GM18498 (cell line): Measurements from ENCODE around the gene DRICH1.
"Not testable (repeated sequence)": the region's sequence is repeated elsewhere in the genome, so short reads cannot be mapped to it uniquely, and the experiment has no call there.

Source experiments
- ATAC-seq: cut with Tn5 transposase; IDR thresholded peaks from one replicate; pipeline ENCODE4 v1.9.1; 2021; ENCODE audit warnings: mild to moderate bottlenecking, moderate library complexity; ENCODE audit not compliant: unreplicated experiment

Gene DRICH1

DNA sequence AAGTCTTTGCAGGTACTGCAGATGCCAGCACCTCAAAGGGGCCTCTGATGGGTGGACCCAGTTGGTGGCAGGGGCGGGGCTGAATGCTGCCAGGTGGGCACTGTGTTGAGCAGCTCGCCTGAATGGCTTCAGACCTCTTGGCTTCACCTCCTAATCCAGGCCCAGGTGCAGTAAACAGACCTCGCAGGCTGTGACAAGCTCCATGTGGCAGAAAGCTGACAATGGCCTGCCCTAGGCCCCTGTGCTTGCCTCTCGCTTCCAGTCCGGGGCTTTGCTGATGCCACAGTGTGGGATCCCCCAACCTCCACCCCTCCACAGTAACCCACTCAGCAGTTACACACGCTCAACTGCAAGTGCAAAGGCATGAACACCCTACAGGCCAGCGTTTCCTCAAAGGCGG lies 61.4 kb downstream of the DRICH1 start:
- no peak for ATAC-seq

DNA sequence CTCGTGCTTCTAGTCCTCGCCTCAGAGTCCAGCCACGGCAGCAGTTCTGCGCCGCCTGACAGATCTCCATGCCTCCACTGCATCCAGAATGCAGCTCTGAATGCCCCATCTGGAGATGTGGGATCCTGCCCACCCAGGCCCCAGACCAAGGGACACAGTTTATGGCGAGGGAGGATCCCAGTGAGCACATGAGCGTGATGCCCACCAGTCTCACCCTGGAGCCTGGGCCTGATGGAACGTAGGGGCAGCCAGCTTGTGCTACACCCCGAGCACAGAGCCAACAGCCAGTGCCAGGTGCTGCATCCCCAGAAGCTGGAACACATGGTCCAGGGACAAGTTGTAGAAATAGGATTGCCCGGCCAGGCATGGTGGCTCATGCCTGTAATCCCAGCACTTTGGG lies 62.4 kb downstream of the DRICH1 start:
- ATAC-seq: no peak

DNA sequence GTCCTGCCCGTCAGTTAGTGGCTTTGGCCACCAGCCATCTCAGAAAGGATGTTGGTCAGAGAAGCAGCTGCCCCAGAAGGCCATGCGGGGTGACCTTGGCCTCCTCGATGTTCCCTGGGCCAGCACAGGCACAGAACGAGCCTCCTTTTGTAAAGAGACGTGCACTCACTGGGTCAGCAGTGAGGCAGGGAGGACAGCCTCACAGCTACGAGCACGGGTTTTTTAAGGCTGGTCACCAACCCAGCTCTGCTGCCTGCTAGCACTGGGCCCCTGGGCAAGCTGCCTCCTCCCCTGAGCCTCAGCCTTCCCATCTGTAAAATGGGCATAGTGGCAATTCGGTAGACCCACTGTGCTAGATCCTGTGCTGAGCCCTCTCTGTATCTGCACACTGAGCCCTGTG lies 62.8 kb downstream of the DRICH1 start:
- no peak for ATAC-seq

DNA sequence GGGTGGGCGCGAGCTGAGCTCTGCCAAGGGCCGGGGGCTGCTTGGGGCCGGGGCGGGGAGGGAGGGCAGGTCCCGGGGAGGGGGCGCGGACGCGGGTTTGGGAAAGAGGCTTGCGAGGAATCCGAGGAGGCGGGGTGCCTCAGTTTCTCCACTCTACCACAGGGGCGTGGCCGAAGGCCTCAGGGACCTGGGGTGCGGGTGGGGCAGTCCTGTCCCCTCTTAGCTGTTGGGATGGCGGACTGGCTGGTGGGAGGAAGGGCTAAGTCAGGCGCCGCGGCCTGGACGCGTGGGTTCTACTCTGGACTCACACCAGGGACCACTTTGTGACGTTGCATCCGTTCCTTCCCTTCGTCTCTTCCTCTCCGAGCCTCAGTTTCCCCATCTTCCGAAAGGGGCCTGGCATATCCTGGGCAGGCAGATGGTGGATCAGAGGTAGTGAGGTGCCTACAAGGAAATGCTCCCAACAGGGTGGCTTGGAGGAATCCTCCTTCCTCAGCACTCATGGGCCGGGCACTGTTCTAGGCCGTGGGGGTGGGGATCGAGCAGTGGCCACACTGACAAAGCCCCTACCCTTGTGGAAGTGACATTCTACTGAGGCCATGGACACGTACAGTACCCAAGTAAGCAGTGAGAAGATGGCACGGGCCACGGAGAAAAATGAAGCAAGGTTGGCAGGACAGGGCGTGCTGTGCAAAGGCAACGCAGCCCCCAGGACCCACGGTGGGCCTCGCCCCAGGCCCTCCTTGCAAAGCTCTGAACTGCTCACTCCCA lies 65.2 kb downstream of the DRICH1 start:
- no peak for ATAC-seq

DNA sequence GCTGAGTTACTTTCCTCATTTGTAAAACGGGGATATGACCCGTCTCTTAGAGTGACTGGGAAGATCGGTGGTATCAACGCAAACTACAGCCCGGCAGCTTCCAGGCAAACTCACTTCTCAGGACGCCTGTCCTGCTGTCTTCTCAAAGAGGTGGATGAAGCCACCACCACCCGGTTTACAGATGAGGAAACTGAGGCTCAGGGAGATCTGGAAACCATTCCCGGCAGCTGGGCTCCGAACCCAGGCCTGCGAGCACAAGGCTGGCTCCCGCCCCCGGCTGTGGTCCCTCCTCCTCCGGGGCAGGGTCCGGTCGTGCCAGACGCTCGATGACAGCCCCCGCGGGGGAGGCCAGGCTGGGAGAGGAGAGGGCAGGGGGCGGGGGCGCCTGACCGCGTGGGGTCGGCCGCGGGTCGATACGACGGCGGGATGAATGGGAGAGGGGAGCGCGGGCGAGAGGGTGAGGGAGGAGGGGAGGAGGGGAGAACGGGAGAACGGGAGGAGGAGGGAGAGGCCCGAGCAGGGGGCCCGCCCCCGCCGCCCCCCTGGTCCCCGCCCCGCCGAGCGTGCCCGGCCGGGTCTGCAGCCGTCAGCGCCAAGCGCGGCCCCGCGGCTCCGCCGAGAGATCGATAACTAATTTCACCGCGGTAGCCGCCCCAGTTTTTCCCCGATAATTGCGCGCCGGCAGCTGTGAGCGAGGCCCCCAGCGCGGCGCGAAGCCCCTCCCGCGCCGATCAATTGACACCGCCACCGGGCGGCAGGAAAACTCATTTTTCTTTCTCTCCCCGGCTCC lies 66.0 kb downstream of the DRICH1 start:
- ATAC-seq: no peak

DNA sequence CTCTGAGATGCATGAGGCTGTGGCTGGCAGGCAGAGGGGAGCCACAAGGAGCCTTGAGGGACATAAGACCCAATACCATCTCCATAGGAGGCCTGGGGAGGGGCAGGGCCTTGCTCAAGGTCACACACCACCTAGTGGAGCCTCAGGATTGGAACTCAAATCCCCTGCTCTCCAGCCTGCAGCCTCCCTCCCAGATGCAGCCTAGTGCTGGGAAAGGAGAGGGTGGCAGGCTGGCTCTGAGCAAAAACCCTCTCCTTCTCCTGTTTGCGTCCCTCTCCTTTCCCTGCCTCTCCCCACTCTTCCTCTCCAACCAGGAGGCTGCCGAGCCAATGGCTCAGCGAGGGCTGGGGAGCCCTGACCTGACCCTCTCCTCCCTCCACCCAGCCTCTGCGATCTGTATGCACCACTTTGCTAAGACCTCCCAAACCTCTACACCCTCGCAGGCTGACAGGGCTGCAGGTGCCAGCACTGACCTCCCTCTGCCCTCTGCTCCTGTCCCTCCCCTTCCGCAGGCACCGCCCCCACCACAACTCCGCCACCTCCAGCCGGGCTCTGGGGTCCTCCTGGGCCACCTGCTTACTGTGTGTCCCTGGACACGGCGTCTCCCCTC lies 66.7 kb downstream of the DRICH1 start:
- ATAC-seq: no peak

DNA sequence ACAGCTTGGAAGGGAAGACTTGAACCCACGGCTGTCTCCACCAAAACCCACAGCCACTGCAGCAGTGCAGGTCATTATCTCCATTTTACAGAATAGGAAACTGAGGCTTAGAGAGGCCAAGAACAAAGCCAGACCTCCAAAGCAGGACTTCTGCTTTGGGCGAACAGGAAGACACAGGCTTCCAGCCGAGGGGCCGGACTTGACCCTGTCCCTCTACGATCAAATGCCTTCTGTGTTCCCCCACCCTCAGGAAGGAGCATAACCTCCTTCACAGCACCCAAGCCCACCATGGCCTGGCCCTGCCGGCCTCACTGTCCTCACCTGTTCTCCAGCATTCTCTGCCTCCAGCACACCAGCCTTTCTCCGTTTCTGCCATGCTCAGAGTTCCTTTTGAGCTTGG lies 67.8 kb downstream of the DRICH1 start:
- no peak for ATAC-seq

DNA sequence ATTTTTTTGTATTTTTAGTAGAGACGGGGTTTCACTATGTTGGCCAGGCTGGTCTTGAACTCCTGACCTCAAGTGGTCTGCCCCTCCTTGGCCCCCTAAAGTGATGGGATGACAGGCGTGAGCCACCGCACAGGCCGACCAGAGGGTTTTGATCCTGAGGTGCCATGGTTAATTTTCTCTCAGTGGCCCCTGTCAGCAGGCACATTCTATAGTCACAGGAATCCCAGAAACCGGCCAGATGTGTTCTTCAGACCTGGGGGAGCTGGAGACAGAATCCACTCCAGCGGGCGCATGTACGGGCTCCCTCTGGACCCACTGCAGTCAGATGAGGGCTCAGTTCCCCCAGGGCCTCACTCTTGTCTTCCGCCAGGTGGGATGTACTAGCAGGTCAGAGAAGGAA lies 69.0 kb downstream of the DRICH1 start:
- ATAC-seq: no peak

DNA sequence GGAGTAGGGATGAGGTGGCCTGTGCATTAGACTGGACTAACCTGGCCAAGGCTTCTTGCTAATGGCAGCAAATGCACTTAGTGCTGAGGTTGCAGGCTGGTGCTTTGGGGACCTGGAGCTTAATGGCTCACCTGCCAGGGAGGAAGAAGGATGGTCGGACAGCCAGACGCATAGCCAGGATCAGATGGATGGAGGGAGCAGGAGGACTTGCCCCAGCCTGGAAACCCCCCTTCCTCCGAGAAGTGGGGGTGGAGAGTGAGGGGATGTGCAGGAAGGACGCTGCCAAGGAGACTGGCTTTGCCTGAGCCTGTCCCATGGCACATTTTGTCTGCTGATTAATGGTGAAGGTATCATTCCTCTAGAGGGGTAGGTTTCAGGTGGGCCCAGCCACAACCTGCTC lies 69.9 kb downstream of the DRICH1 start:
- no peak for ATAC-seq

DNA sequence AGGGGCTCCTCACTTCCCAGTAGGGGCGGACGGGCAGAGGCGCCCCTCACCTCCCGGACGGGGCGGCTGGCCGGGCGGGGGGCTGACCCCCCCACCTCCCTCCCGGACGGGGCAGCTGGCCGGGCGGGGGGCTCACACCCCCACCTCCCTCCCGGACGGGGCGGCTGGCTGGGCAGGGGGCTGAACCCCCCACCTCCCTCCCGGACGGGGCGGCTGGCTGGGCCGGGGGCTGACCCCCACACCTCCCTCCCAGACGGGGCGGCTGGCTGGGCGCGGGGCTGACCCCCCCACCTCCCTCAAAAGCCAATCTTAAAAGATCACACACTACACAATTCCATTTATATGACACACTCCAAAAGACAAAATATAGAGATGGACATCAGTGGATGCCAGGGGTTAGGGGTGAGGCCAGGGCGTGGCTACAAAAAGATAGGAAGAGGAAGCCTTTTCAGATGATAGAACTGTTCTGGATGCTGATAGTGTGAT lies 71.1 kb downstream of the DRICH1 start:
- ATAC-seq: not testable (repeated sequence)

DNA sequence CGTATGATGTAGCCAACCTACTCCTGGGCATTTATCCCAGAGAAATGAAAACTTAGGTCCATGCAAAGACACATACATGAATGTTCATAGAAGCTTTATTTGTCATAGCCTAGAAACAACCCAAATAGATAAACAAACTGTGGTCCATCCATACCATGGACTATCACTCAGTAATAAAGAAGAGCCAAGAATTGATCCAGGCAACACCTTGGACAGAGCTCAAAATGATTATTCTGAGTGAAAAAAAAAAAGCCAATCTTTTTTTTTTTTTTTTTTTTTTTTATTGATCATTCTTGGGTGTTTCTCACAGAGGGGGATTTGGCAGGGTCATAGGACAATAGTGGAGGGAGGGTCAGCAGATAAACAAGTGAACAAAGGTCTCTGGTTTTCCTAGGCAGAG lies 71.9 kb downstream of the DRICH1 start:
- not testable (repeated sequence) for ATAC-seq
